GM19025 (cell line): Measurements from ENCODE around the gene C12orf75.
"Not testable (repeated sequence)": the region's sequence is repeated elsewhere in the genome, so short reads cannot be mapped to it uniquely, and the experiment has no call there.

Source experiments
- ATAC-seq: cut with Tn5 transposase; IDR thresholded peaks from one replicate; pipeline ENCODE4 v1.9.1; 2021; ENCODE audit warnings: mild to moderate bottlenecking, low read depth, moderate library complexity; ENCODE audit not compliant: unreplicated experiment

Gene C12orf75

GRCh38 chr12:105309384-105309783 is 21.1 kb upstream of the C12orf75 start:
- not testable (repeated sequence) for ATAC-seq

DNA sequence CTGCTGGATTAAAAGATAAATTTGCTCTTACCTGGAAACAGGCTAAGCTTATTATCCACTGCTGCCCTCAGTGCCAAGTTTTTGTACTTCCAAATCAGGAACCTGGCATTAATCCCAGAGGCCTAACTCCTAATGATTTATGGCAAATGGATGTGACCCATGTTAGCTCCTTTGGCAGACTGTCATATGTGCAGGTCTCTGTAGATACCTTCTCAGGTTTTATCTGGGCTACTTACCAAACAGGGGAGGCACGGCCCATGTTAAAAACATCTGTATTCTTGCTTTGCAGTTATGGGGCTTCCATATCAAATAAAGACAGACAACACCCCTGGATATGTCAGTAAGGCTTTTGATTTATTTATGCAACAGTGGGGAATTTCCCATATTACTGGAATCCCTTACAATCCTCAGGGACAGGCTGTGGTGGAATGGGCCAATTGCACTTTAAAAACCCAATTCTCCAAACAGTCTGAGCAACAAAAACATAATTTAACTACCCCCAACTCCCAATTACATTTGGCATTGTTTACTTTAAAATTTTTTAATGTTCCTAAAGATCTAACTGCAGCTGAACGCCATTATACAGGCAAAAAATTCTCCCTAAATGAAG is 19.9 kb upstream of the C12orf75 start:
- not testable (repeated sequence) for ATAC-seq

DNA sequence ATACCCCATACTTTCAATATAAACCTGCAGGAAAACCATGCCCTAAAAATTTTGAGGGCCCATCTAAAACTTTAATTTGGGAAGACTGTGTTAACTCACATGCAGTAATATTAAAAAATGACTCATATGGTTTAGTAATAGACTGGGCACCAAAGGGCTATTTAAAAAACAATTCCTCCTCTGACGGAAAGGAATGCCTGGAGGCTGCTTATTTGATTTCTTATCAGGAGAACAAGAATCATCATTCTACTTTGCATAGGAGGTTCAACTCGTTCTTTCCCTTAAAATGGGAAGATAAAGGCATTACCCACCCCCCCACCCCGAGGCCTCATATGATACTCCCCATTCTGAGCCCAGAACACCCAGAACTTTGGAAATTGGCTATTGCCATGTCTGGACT is 18.6 kb upstream of the C12orf75 start:
- not testable (repeated sequence) for ATAC-seq

GRCh38 chr12:105313755-105314154 is 16.7 kb upstream of the C12orf75 start:
- not testable (repeated sequence) for ATAC-seq

- no peak for ATAC-seq
Observed at GRCh38 chr12:105315130-105315529, 15.4 kb upstream of the C12orf75 start.

- ATAC-seq: no peak
Observed at GRCh38 chr12:105315726-105316125, 14.8 kb upstream of the C12orf75 start.

- no peak for ATAC-seq
Observed at GRCh38 chr12:105316931-105317852, 13.3 kb upstream of the C12orf75 start.

DNA sequence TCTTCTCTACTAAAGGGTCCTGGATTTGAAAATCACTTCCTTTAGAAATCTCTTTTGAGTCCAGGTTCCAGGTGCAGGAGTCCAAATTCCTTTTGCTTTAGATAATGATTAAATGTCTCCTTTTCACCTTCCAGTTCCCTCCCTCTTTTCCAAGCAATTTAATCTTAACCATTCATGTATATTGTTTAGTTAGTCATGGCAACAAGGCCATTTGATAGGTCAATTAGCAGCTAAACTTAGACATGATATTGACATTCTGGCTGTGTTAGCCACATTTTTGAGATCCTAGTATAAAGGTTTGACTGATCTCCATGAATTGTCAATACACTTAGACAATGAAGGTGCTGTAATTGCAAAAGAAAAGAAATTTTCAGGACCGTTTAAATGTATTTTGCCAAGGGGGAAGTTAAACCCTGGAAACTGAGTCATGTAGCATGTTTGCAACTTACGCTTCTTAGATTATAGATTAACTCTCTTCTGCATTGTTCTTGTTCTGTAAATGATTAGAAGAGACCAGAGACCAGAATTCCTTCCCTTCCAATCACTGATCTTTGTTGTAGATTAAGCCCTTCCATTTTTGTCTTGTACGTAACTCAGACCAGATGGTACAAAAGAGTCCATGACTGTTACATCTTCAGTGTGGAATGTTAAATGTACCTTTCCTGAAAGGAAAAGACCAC is 12.4 kb upstream of the C12orf75 start:
- ATAC-seq: no peak

DNA sequence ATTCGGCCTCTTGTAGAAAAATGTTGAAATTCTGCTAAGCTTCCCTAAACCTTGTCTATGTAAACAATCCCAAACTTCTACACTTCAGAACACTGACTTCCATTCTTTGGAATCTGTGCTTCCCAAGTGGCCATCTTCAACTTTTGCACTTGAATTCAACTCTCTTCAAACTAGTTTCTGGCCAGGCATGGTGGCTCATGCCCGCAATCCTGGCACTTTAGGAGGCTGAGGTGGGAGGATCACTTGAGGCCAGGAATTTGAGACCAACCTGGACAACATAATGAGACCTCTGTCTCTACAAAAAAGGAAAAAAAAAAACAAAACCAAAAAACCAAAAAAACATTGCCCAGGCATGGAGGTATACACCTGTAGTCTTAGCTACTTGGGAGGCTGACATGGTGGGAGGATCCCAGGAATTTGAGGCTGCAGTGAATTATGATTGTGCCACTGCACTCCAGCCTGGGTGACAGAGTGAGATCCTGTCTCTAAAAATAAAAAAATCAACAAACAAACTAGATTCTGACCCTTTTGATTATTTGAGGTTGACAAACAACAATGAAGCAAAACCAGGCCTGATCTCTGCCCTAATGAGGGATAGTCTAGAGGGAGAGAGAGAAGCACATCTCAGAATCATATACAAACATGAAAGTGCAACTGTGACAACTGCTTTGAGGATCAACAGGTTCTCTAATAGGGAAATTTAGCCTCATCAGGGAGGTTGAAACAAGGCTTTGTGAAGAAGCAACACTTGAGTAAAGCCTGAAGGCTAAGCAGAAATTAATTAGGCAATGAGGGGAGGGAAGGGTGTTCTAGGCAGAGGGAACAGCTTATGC is 11.6 kb upstream of the C12orf75 start:
- ATAC-seq: no peak

DNA sequence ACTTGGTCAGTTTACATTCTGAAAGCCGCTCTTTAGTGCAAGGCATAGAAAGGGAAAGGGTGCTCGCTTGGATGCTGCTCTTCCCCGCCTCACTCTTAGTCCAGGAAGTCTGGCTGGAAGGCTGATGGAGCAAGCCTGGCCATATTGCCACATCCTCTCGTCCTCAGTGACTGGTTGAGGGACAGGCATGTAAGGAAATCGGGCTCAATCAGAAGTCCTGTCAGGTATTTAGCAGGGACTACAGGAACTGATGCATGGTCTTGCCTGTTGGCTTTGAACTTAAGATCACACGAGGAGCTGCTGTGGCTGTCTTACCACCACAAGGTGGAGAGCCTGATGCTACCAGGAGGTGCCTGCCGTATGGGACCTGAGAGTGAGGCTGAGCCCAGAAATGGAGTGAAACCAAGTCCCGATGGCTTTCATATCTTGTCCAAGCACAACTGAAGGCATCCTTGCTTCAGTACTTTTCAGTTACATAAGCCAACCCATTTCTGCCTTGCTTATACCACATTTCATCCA is 10.7 kb upstream of the C12orf75 start:
- ATAC-seq: no peak

GRCh38 chr12:105321125-105321524 is 9.4 kb upstream of the C12orf75 start:
- no peak for ATAC-seq

GRCh38 chr12:105322070-105322469 is 8.4 kb upstream of the C12orf75 start:
- no peak for ATAC-seq

GRCh38 chr12:105324704-105325103 is 5.8 kb upstream of the C12orf75 start:
- no peak for ATAC-seq

DNA sequence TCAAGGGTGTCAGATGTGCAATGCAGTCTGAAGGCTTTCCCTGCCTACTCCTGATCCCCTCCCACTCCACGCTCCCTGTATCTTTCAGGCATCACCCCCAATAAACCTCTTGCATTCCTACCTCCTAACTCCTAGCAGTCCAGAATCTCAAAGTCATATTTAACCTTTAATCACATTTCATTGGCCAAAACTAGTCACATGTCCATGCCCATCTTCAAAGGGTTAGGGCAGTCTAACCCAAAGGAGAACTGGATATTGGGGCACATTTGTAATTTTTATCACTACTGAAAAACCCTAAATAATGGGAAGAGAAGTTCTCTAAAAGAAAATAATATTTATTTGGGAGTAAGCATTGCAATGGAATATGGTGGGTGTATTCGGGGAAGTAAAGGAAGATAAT is 5.4 kb upstream of the C12orf75 start:
- no peak for ATAC-seq

DNA sequence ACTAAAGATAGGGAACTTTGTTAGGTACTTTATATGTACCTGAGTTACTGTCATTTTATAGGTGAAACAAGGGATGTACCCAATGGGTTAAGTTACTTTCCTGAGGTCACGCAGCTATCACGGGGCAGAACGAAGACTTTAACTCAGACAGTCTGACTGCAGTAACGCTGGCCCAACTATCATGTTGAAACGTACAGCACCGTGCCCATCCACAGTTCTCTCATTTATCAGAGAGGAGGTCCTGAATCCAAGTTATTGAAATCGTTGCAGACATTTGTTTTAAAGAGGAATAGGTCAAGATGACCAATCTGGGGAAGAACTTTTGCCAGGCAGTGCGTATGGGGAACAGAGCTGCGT is 587 bp upstream of the C12orf75 start:
- no peak for ATAC-seq

DNA sequence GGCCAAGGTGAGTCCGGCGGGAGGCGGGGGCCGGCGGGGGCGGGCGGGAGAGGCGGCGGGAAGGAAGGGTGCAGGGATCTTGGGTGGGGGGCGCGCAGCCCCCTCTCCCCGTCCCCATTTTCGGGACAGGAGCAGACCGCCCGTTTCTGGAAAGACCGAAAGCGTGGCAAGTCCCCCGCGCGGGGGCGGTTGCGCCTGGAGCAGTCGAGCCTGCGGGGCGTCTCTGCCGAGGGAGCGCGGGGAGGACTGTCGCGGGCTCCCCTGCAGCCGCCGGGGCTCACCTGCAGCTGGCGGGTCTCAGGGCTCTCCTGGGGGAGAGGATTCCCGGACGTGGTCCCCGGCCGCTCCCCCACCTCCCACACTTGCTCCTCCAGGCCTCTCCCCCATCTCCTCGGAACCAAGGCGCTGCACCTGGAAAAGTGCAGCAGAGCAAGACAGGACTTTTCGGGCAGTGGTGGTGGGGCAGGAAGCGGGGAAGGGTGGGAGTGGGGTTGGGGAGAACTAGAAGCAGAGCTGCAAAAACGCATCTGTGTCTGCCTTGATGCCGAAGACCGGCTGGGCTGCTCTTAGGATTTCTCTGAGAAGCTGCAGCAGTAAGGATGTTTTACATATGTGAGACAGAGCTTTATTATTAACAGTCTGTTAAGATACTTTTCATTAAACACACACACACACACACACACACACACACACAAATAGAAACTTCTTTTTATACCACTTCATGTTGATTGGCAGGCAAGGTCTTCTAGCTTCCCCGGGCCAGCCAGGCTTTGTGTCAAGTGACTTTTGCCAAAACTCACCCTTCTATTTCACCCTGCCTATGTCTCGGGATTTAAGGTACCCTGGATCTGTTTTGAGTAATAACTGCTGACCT is 677 bp downstream of the C12orf75 start:
- ATAC-seq: no peak

GRCh38 chr12:105331805-105332251 is 1.3 kb downstream of the C12orf75 start:
- ATAC-seq: no peak

- not testable (repeated sequence) for ATAC-seq
Observed at GRCh38 chr12:105332286-105332685, 1.8 kb downstream of the C12orf75 start.

GRCh38 chr12:105332925-105333324 is 2.4 kb downstream of the C12orf75 start:
- ATAC-seq: no peak
